Sigmoid colon (tissue), 4 donors: ENCODE data around the gene TRIM24.

ENCODE experiments used
- CTCF ChIP-seq, 4 experiments: fragments of 450-650 bp in 3 of 4; fragments of 200-600 bp in 1 of 4; IDR thresholded peaks; one replicate each; pipeline ENCODE4 v1.5.1; 2016 to 2019; ENCODE audit warnings: antibody characterized with exemption in 4 of 4, mild to moderate bottlenecking in 3 of 4, moderate library complexity in 2 of 4
- POLR2AphosphoS5 ChIP-seq, 4 donors: sonication (generic); formaldehyde crosslinking; IDR thresholded peaks; one replicate each; pipeline ENCODE4 v1.6.1; 2017; ENCODE audit warnings: antibody characterized with exemption in 4 of 4

DNA sequence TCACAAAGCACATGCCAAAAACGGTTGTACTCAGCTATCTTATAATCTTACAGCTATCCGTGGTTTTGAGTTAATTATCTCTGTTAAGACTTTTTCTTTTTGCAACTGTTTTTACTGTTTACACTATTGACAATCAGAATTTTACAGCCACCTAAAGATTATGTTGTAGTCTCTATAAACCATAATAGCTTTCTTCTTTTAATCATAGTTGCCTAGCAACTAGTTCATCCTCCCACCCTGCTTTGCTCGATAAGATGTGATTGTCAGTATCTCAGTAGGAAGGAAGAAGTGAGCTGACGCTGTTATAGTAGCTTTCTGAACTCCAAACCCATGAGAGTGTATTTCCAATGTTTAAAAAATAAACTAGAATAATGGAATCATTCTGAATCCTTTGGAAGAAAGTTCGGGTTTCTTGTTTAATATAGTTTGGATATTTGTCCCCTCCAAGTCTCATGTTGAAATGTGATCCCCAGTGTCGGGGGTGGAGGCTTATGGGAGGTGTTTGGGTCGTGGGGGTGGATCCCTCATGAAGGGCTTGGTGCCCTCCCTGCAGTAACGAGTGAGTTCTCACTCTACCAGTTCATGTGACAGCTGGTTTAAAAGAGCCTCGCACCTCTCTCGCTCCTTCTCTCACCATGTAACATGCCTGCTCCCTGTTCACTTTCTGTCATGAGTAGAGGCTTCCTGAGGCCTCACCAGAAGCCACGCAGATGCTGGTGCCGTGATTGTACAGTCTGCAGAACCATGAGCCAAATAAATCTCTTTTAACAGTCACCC lies 173.0 kb downstream of the TRIM24 start:
- TF ChIP-seq CTCF (IDR thresholded peaks at IDR 0.05) = no peak
- no peak for TF ChIP-seq POLR2AphosphoS5 (IDR thresholded peaks at IDR 0.05)
